Epithelial cell of esophagus (primary cell): ENCODE measurements around the gene SMG6.

Experiments used
- DNase-seq: peaks from one replicate; pipeline ENCODE4 v3.0.0; 2010; ENCODE audit warnings: low read depth
- H3K4me3 ChIP-seq: 2 replicates; pipeline ENCODE4 v1.5.1; 2011; ENCODE audit warnings: mild to moderate bottlenecking, low read length, control low read depth
- TF ChIP-seq, protein P1 (sequence below): IDR thresholded peaks from 2 replicates; pipeline ENCODE4 v1.5.1; 2011; ENCODE audit warnings: low read depth, mild to moderate bottlenecking, low read length, control low read depth, inconsistent platforms; ENCODE audit not compliant: insufficient read depth; ENCODE audit errors: missing control alignments

The SMG6 gene

DNA sequence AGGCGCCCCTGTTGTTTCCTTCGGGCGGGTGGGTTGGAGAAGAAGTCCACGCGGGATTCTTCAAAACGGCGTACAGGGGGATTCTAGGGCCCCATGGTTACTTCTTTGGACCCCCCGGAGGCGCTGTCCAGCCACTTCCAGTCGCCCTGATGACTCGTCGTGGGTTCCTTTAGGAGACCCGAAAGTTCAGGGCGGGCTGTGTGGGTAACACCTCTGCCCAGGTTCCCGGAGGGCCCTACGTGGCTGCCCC is 249.4 kb downstream of the SMG6 start:
- TF ChIP-seq, protein P1, sequence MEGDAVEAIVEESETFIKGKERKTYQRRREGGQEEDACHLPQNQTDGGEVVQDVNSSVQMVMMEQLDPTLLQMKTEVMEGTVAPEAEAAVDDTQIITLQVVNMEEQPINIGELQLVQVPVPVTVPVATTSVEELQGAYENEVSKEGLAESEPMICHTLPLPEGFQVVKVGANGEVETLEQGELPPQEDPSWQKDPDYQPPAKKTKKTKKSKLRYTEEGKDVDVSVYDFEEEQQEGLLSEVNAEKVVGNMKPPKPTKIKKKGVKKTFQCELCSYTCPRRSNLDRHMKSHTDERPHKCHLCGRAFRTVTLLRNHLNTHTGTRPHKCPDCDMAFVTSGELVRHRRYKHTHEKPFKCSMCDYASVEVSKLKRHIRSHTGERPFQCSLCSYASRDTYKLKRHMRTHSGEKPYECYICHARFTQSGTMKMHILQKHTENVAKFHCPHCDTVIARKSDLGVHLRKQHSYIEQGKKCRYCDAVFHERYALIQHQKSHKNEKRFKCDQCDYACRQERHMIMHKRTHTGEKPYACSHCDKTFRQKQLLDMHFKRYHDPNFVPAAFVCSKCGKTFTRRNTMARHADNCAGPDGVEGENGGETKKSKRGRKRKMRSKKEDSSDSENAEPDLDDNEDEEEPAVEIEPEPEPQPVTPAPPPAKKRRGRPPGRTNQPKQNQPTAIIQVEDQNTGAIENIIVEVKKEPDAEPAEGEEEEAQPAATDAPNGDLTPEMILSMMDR: no peak
- DNase-seq: no peak
- H3K4me3 ChIP-seq: peak overlapping the region; percentile 24

DNA sequence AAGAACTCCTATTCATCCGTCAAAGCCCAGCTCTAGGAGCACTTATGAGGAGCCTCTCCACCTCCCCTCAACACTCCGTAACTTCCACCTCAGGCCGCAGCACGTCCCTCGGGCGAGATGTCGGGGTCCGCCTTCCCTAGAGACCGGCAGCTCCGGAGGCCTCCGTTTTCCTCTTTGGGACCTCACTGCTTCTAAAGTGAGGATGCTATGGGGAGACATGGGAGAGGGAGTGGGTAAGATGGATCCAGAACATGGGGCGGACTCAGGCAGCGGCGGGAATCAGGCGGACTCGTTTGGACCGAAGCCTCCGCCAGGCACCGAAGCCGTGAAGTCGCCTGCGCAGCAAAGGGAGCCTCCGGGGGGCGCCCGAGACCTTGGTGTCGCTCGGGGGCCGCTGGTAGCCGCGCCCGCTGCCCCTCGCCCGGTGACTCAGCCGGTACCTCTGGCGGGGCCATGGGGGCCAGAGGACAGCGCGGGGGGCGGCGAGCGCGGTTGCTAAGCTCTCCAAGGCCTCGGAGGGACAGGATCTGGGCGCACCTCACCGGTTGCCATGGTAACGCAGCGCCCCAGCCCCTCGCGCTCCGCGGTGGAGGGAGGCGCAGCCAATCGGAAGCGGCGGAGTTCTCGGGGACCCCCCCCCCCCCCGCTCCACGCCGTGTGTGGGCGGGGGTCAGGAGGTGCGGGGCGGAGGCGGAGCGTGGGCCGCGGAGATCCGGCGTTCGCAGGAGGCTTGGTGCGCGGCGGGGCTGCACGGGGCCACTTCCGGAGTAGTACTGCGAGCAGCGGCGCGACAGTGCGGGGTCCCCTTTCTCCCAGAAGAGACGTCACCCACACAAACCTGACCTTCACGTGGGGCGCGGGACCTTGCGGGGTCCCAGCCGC is 250.0 kb downstream of the SMG6 start:
- peak overlapping the region; percentile 24 for H3K4me3 ChIP-seq
- TF ChIP-seq, protein P1: peak; percentile 28
- peak; percentile 62 for DNase-seq

DNA sequence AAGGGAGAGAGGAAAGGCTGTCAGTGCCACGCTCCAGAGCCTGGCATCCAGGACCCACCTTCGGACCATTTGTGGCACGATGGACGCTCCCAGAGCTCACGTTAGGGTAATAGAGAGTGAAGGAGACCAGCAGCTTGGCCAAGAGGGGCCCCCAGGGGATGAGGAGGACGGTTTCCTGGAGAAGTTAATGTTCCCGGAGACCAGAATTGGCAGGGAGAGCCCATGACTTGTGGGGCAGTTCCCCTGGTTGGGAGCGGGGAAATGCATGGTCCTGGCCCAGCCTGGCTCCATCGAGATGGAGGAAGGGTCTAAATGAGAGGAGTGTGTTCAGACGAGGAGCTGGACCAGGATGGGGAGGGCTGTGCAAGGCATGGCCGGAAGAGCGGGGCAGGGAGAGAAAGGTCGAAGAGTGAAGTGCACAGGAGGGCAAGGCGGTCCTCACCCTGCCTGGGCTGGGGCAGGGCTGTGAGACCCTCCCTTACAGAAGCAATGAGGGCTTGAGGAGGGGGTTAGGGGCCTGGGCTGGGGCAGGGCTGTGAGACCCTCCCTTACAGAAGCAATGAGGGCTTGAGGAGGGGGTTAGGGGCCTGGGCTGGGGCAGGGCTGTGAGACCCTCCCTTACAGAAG is 251.5 kb downstream of the SMG6 start:
- no peak overlapping the region for H3K4me3 ChIP-seq
- no peak for DNase-seq
- TF ChIP-seq, protein P1: no peak

DNA sequence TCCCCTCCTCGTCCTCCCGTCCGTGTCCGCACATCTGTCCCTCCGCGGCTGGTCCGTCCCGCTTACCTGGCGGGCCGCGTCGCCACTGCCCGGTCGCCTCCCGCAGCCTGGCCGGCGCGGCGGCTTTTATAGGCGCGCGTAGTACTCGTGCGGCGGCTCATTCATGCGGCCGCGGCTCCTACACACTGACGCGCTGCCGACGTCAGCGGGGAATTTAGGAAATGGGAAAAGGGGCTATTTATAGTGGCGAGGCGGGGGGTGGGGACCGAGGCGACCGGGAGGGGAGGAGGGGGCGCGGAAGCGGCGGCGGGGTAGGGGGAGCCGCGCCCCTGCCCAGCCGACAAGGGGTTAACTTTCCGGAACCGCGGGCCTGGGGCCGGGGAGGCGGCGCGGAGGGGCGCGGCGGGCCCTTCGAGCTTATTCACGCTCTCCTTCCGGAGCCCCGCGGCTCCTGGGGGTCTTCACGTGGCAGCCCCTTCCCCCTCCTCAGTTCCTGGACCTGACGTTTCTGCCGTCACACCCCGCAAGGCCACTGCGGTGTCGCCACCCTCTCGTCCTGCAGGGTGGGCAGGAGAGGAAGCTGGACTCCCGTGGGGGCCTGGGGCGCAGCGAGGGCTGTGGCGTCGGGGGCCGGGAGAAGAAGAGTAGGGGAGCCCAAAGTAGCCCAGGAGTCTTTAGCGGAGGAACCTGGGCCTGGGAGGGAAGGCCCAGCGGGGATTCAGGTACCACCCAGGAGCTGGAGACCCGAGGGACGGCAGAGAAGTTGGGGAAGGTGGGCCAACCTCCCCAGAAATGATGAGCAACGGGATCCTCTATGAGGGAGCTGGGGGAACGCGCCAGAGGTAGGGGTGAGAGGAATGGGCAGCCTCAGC is 252.3 kb downstream of the SMG6 start:
- DNase-seq: peak; percentile 52
- TF ChIP-seq, protein P1: no peak
- no peak overlapping the region for H3K4me3 ChIP-seq

DNA sequence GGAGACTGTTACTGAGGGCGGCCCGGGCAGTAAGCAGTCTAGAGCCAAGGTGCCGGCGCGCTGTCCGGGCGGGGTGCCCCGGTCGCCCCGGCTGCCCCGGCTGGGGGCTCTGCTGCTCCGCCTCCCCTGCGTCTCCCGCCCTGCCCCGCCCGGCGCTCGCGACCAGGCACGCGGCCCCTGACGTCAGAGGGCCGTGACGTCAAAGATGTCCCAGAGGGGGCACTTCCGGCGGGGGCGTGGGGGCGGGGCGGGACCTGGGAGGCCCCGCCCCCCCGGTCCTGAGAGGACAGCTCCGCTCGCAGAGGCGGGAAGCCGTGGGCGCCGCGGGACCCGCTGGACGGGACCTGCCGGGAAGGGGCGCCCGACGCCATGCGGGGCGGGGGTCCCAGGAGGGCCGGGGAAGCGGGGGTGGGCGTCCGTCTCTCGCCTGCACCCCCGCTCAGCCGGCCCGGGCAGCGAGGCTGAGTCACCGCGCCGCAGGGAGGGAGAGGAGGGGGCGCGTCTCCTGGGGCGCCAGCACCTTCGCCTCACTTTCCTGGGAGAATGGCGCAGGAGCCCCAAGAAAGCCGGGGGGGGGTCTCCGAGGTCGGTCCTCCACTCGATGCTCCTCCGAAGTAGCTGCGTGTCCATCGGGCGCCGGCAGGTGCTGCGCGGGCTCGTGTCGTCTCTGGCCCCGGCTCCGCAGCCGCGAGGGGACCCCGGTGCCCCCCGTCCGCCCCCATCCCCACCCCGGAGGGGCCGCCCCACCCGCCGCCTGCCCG is 253.1 kb downstream of the SMG6 start:
- peak; percentile 70 for DNase-seq
- TF ChIP-seq, protein P1: no peak
- peak overlapping the region; percentile 27 for H3K4me3 ChIP-seq
